GM18526 (cell line): ENCODE results near the gene PDXK.

Experiments
- POLR2A ChIP-seq: IDR thresholded peaks from 3 replicates; pipeline ENCODE4 v1.6.1; 2011; ENCODE audit not compliant: insufficient read length; ENCODE audit errors: extremely low read depth

The PDXK gene

GRCh38 chr21:43717166-43717853 lies 1.6 kb upstream of the PDXK start:
- no peak for TF ChIP-seq POLR2A

GRCh38 chr21:43717967-43718871 lies 710 bp upstream of the PDXK start:
- no peak for TF ChIP-seq POLR2A

GRCh38 chr21:43719748-43720538 lies 1.0 kb downstream of the PDXK start:
- TF ChIP-seq POLR2A = no peak

- TF ChIP-seq POLR2A = no peak
Measured at GRCh38 chr21:43720539-43721166, 1.7 kb downstream of the PDXK start.

- TF ChIP-seq POLR2A = no peak
Measured at GRCh38 chr21:43721206-43721605, 2.3 kb downstream of the PDXK start.

- no peak for TF ChIP-seq POLR2A
Measured at GRCh38 chr21:43721939-43722338, 3.0 kb downstream of the PDXK start.

- TF ChIP-seq POLR2A = no peak
Measured at GRCh38 chr21:43723648-43724047, 4.7 kb downstream of the PDXK start.

GRCh38 chr21:43726686-43727518 lies 8.0 kb downstream of the PDXK start:
- TF ChIP-seq POLR2A = no peak

- no peak for TF ChIP-seq POLR2A
Measured at GRCh38 chr21:43727519-43728153, 8.7 kb downstream of the PDXK start.

GRCh38 chr21:43728154-43728466 lies 9.2 kb downstream of the PDXK start:
- no peak for TF ChIP-seq POLR2A

GRCh38 chr21:43728467-43729390 lies 9.8 kb downstream of the PDXK start:
- peak; percentile 62 for TF ChIP-seq POLR2A

GRCh38 chr21:43731476-43731875 lies 12.5 kb downstream of the PDXK start:
- no peak for TF ChIP-seq POLR2A
